SK-N-SH treated with all-trans-retinoic acid at 6 μM for 48 hours (cell line): ENCODE measurements around the gene P3H1.

Experiments used
- ATAC-seq: fragments of 200-7000 bp; cut with Tn5 transposase; 3 replicates; pipeline ENCODE4 v1.9.1; 2020; ENCODE audit warnings: mild to moderate bottlenecking, moderate library complexity
- CREB5 ChIP-seq: fragments of 250-450 bp; sonication (Bioruptor Pico); IDR thresholded peaks from 2 replicates; pipeline ENCODE4 v1.5.1; 2020; ENCODE audit warnings: low read depth, mild to moderate bottlenecking, moderate library complexity
- CSRNP3 ChIP-seq: fragments of 250-450 bp; sonication (Bioruptor Pico); IDR thresholded peaks from 2 replicates; pipeline ENCODE4 v1.5.1; 2021; ENCODE audit warnings: mild to moderate bottlenecking, moderate library complexity
- ESRRG ChIP-seq: fragments of 250-450 bp; sonication (Bioruptor Pico); IDR thresholded peaks from 2 replicates; pipeline ENCODE4 v1.6.1; 2021; ENCODE audit warnings: mild to moderate bottlenecking
- GLIS3 ChIP-seq: fragments of 250-450 bp; sonication (Bioruptor Pico); IDR thresholded peaks from 2 replicates; pipeline ENCODE4 v1.5.0; 2020; ENCODE audit warnings: mild to moderate bottlenecking, moderate library complexity
- ISL1 ChIP-seq: fragments of 250-450 bp; sonication (Bioruptor Pico); IDR thresholded peaks from 2 replicates; pipeline ENCODE4 v2.1.2; 2022; ENCODE audit warnings: mild to moderate bottlenecking, moderate library complexity
- OSR1 ChIP-seq: fragments of 250-450 bp; sonication (Bioruptor Pico); IDR thresholded peaks from 2 replicates; pipeline ENCODE4 v1.8.0; 2022; ENCODE audit warnings: moderate library complexity, mild to moderate bottlenecking, inconsistent platforms
- POU6F1 ChIP-seq: fragments of 250-450 bp; sonication (Bioruptor Pico); IDR thresholded peaks from 2 replicates; pipeline ENCODE4 v1.8.0; 2021; ENCODE audit warnings: low read depth, mild to moderate bottlenecking, moderate library complexity, borderline replicate concordance
- PPARA ChIP-seq: fragments of 250-450 bp; sonication (Bioruptor Pico); IDR thresholded peaks from 2 replicates; pipeline ENCODE4 v1.5.0; 2020; ENCODE audit warnings: mild to moderate bottlenecking, borderline replicate concordance
- RARB ChIP-seq: fragments of 250-450 bp; sonication (Bioruptor Pico); IDR thresholded peaks from 2 replicates; pipeline ENCODE4 v1.8.0; 2021; ENCODE audit warnings: mild to moderate bottlenecking, moderate library complexity
- TCF4 ChIP-seq: fragments of 250-450 bp; sonication (Bioruptor Pico); IDR thresholded peaks from 2 replicates; pipeline ENCODE4 v1.8.0; 2021; ENCODE audit warnings: mild to moderate bottlenecking, moderate library complexity, borderline replicate concordance
- TOX ChIP-seq: fragments of 250-450 bp; sonication (Bioruptor Pico); IDR thresholded peaks from 2 replicates; pipeline ENCODE4 v1.8.0; 2021; ENCODE audit warnings: mild to moderate bottlenecking, moderate library complexity, borderline replicate concordance
- TSHZ2 ChIP-seq: fragments of 250-450 bp; sonication (Bioruptor Pico); IDR thresholded peaks from 2 replicates; pipeline ENCODE4 v1.5.0; 2020; ENCODE audit warnings: mild to moderate bottlenecking, moderate library complexity
- ZFP3 ChIP-seq: fragments of 250-450 bp; sonication (Bioruptor Pico); IDR thresholded peaks from 2 replicates; pipeline ENCODE4 v1.5.0; 2020; ENCODE audit warnings: mild to moderate bottlenecking, moderate library complexity
- ZNF565 ChIP-seq: fragments of 450-650 bp; formaldehyde crosslinking; conservative IDR thresholded peaks from 2 replicates; pipeline ENCODE4 v1.5.0; 2020; ENCODE audit warnings: low read depth, mild to moderate bottlenecking, moderate library complexity

P3H1 gene

GRCh38 chr1:42739753-42740700 lies 26.8 kb downstream of the P3H1 start, which contains the start of gene CLDN19:
Gene CLDN19 (minus strand): TSS chr1:42740236. CDS start chr1:42740063, 173 bp downstream.
- ATAC-seq, result no peak

GRCh38 chr1:42738678-42739226 lies 28.1 kb downstream of the P3H1 start:
- no peak for ATAC-seq
- TF ChIP-seq POU6F1 (CRISPR knock-in tag) (no peak), CREB5 (no peak), GLIS3 (CRISPR knock-in tag) (no peak), PPARA (CRISPR knock-in tag) (no peak), TCF4 (CRISPR knock-in tag) (no peak), TSHZ2 (CRISPR knock-in tag) (no peak), ISL1 (CRISPR knock-in tag) (no peak), TOX (CRISPR knock-in tag) (no peak), RARB (CRISPR knock-in tag) (no peak), CSRNP3 (no peak), ZFP3 (CRISPR knock-in tag) (no peak)

More at GRCh38 chr1:42739753-42740700, 26.8 kb downstream of the P3H1 start, which contains the start of gene CLDN19:
- TF ChIP-seq TSHZ2 (CRISPR knock-in tag), result no peak
- no peak for TF ChIP-seq TOX (CRISPR knock-in tag)
- TF ChIP-seq OSR1, result no peak
- TF ChIP-seq ZNF565 (CRISPR knock-in tag), result no peak
- no peak for TF ChIP-seq CREB5
- TF ChIP-seq ESRRG (CRISPR knock-in tag), result no peak
